Type B pancreatic cell (in vitro differentiated cells): ENCODE data around the gene RARS1. TPM values are rescaled to one million over a fixed set of nuclear protein-coding genes. Genes with fewer than 3 reads are reported as not detected.

Source experiments
- DNase-seq: peaks from one replicate; pipeline ENCODE4 v3.0.0; 2021; ENCODE audit warnings: mixed read lengths; ENCODE audit not compliant: unreplicated experiment; ENCODE audit errors: extremely low spot score
- H3K27ac Mint-ChIP-seq: 2 replicates; pipeline ENCODE4 v1.8.0; 2021; ENCODE audit warnings: mild to moderate bottlenecking, mixed read lengths
- H3K27me3 Mint-ChIP-seq: 2 replicates; pipeline ENCODE4 v1.8.0; 2021; ENCODE audit warnings: mixed read lengths
- H3K36me3 Mint-ChIP-seq: 2 replicates; pipeline ENCODE4 v1.8.0; 2021; ENCODE audit warnings: mixed read lengths
- H3K4me1 Mint-ChIP-seq: one replicate; pipeline ENCODE4 v1.8.0; 2021; ENCODE audit warnings: mixed read lengths; ENCODE audit not compliant: unreplicated experiment
- H3K4me3 Mint-ChIP-seq: 2 replicates; pipeline ENCODE4 v1.8.0; 2021; ENCODE audit warnings: mild to moderate bottlenecking, mixed read lengths
- H3K9me3 Mint-ChIP-seq: 2 replicates; pipeline ENCODE4 v1.8.0; 2021; ENCODE audit warnings: mixed read lengths
- CTCF ChIP-seq: fragments of 200-600 bp; sonication (generic); conservative IDR thresholded peaks from 2 replicates; pipeline ENCODE4 v1.5.0; 2021; ENCODE audit warnings: antibody characterized with exemption, mild to moderate bottlenecking
- total RNA-seq: library from RNA; stranded (reverse); gene quantifications from 2 replicates; pipeline ENCODE4 v1.2.1, GENCODE V29; 2021; ENCODE audit warnings: low replicate concordance

Gene RARS1
- total RNA-seq, 1 donor from 2014 or later: 102 TPM

GRCh38 chr5:168447808-168448207, 38.5 kb upstream of the RARS1 start:
- peak overlapping the region; percentile 41 for H3K27ac Mint-ChIP-seq
- H3K36me3 Mint-ChIP-seq: peaks cover 18% of the 10 kb centered on the region
- H3K4me1 Mint-ChIP-seq: peaks cover 11% of the 10 kb centered on the region
- H3K27me3 Mint-ChIP-seq: no peaks in the 10 kb centered on the region
- DNase-seq: no peak
- H3K9me3 Mint-ChIP-seq: no peaks in the 10 kb centered on the region
- peak overlapping the region; percentile 14 for H3K4me3 Mint-ChIP-seq
- no peak for TF ChIP-seq CTCF

GRCh38 chr5:168449166-168449565, 37.1 kb upstream of the RARS1 start:
- Mint-ChIP-seq H3K36me3 (peaks cover 13% of the 10 kb centered on the region), H3K9me3 (no peaks in the 10 kb centered on the region), H3K27ac (peak overlapping the region; percentile 88), H3K27me3 (no peaks in the 10 kb centered on the region), H3K4me3 (peak overlapping the region; percentile 36), H3K4me1 (peaks cover 11% of the 10 kb centered on the region)
- no peak for DNase-seq
- no peak for TF ChIP-seq CTCF

- peaks cover 9% of the 10 kb centered on the region for H3K4me1 Mint-ChIP-seq
- H3K9me3 Mint-ChIP-seq: no peaks in the 10 kb centered on the region
- DNase-seq: no peak
- peaks cover 12% of the 10 kb centered on the region for H3K36me3 Mint-ChIP-seq
- no peak overlapping the region for H3K4me3 Mint-ChIP-seq
- TF ChIP-seq CTCF: no peak
- no peaks in the 10 kb centered on the region for H3K27me3 Mint-ChIP-seq
- no peak overlapping the region for H3K27ac Mint-ChIP-seq
Measured at GRCh38 chr5:168451565-168451964, 34.7 kb upstream of the RARS1 start.

GRCh38 chr5:168455201-168455600, 31.1 kb upstream of the RARS1 start:
- H3K27me3 Mint-ChIP-seq: no peaks in the 10 kb centered on the region
- no peak overlapping the region for H3K4me3 Mint-ChIP-seq
- DNase-seq: no peak
- no peak for TF ChIP-seq CTCF
- H3K4me1 Mint-ChIP-seq: no peaks in the 10 kb centered on the region
- peaks cover 22% of the 10 kb centered on the region for H3K36me3 Mint-ChIP-seq
- H3K9me3 Mint-ChIP-seq: no peaks in the 10 kb centered on the region
- H3K27ac Mint-ChIP-seq: no peak overlapping the region

GRCh38 chr5:168457542-168457941, 28.7 kb upstream of the RARS1 start:
- H3K4me3 Mint-ChIP-seq: no peak overlapping the region
- H3K27ac Mint-ChIP-seq: peak overlapping the region; percentile 13
- peaks cover 26% of the 10 kb centered on the region for H3K36me3 Mint-ChIP-seq
- no peak for TF ChIP-seq CTCF
- no peak for DNase-seq
- H3K27me3 Mint-ChIP-seq: no peaks in the 10 kb centered on the region
- no peaks in the 10 kb centered on the region for H3K9me3 Mint-ChIP-seq
- H3K4me1 Mint-ChIP-seq: no peaks in the 10 kb centered on the region

- no peaks in the 10 kb centered on the region for H3K4me1 Mint-ChIP-seq
- no peak for TF ChIP-seq CTCF
- H3K27me3 Mint-ChIP-seq: no peaks in the 10 kb centered on the region
- H3K27ac Mint-ChIP-seq: no peak overlapping the region
- no peaks in the 10 kb centered on the region for H3K9me3 Mint-ChIP-seq
- no peak overlapping the region for H3K4me3 Mint-ChIP-seq
- no peak for DNase-seq
- H3K36me3 Mint-ChIP-seq: peaks cover 28% of the 10 kb centered on the region
Measured at GRCh38 chr5:168460606-168461005, 25.7 kb upstream of the RARS1 start.
